ENCODE results near the gene MYL7.
"Not testable (repeated sequence)": the region's sequence is repeated elsewhere in the genome, so short reads cannot be mapped to it uniquely, and the experiment has no call there.

Gene MYL7

GRCh38 chr7:44133295-44133694 is 7.8 kb downstream of the MYL7 start:
- Histone ChIP-seq H3K9me3 (ENCODE audit: control insufficient read depth in 5 of 5, low read length in 5 of 5) (no peaks in the 10 kb centered on the region), H3K9ac (ENCODE audit: low read length in 5 of 5) (no peak overlapping the region), H3K36me3 (ENCODE audit: control insufficient read depth in 5 of 5, insufficient read depth in 5 of 5, low read length in 5 of 5) (no peaks in the 10 kb centered on the region), H3K27me3 (ENCODE audit: control insufficient read depth in 5 of 5, insufficient read depth in 4 of 5, low read length in 5 of 5) (no peaks in the 10 kb centered on the region), H3K4me1 (ENCODE audit: control insufficient read depth in 5 of 5, insufficient read depth in 5 of 5, low read length in 5 of 5) (peaks cover 0 to 9% (median 6%) of the 10 kb centered on the region in 5 donors), H3K4me3 (ENCODE audit: low read depth in 1 of 5, low read length in 5 of 5) (no peak overlapping the region), H3K27ac (ENCODE audit: low read depth, low read length) (no peak overlapping the region)

- H3K36me3 ChIP-seq (ENCODE audit: control insufficient read depth in 5 of 5, insufficient read depth in 5 of 5, low read length in 5 of 5), result no peaks in the 10 kb centered on the region
- H3K9me3 ChIP-seq (ENCODE audit: control insufficient read depth in 5 of 5, low read length in 5 of 5), result peaks cover 0 to 5% (median 0%) of the 10 kb centered on the region in 5 donors
- peaks cover 0 to 9% (median 6%) of the 10 kb centered on the region in 5 donors for H3K4me1 ChIP-seq (ENCODE audit: control insufficient read depth in 5 of 5, insufficient read depth in 5 of 5, low read length in 5 of 5)
- no peak overlapping the region for H3K4me3 ChIP-seq (ENCODE audit: low read depth in 1 of 5, low read length in 5 of 5)
- no peak overlapping the region for H3K27ac ChIP-seq (ENCODE audit: low read depth, low read length)
- no peaks in the 10 kb centered on the region for H3K27me3 ChIP-seq (ENCODE audit: control insufficient read depth in 5 of 5, insufficient read depth in 4 of 5, low read length in 5 of 5)
- H3K9ac ChIP-seq (ENCODE audit: low read length in 5 of 5), result no peak overlapping the region
These were observed 9.1 kb downstream of the MYL7 start for GRCh38 chr7:44132039-44132438.

GRCh38 chr7:44131173-44132029 is 9.7 kb downstream of the MYL7 start:
- Histone ChIP-seq H3K4me1 (ENCODE audit: control insufficient read depth in 5 of 5, insufficient read depth in 5 of 5, low read length in 5 of 5) (peaks cover 0 to 9% (median 6%) of the 10 kb centered on the region in 5 donors), H3K4me3 (ENCODE audit: low read depth in 1 of 5, low read length in 5 of 5) (no peak overlapping the region), H3K9ac (ENCODE audit: low read length in 5 of 5) (no peak overlapping the region), H3K36me3 (ENCODE audit: control insufficient read depth in 5 of 5, insufficient read depth in 5 of 5, low read length in 5 of 5) (no peaks in the 10 kb centered on the region), H3K27me3 (ENCODE audit: control insufficient read depth in 5 of 5, insufficient read depth in 4 of 5, low read length in 5 of 5) (no peaks in the 10 kb centered on the region), H3K27ac (ENCODE audit: low read depth, low read length) (no peak overlapping the region), H3K9me3 (ENCODE audit: control insufficient read depth in 5 of 5, low read length in 5 of 5) (peaks cover 0 to 5% (median 0%) of the 10 kb centered on the region in 5 donors)

GRCh38 chr7:44128721-44129582 is 12.2 kb downstream of the MYL7 start:
- H3K27me3 ChIP-seq (ENCODE audit: control insufficient read depth in 5 of 5, insufficient read depth in 4 of 5, low read length in 5 of 5), result no peaks in the 10 kb centered on the region
- no peak overlapping the region for H3K4me3 ChIP-seq (ENCODE audit: low read depth in 1 of 5, low read length in 5 of 5)
- no peak overlapping the region for H3K27ac ChIP-seq (ENCODE audit: low read depth, low read length)
- peaks cover 0 to 14% (median 10%) of the 10 kb centered on the region in 5 donors for H3K4me1 ChIP-seq (ENCODE audit: control insufficient read depth in 5 of 5, insufficient read depth in 5 of 5, low read length in 5 of 5)
- H3K9me3 ChIP-seq (ENCODE audit: control insufficient read depth in 5 of 5, low read length in 5 of 5), result peaks cover 0 to 5% (median 0%) of the 10 kb centered on the region in 5 donors
- no peak overlapping the region for H3K9ac ChIP-seq (ENCODE audit: low read length in 5 of 5)
- H3K36me3 ChIP-seq (ENCODE audit: control insufficient read depth in 5 of 5, insufficient read depth in 5 of 5, low read length in 5 of 5), result no peaks in the 10 kb centered on the region

- H3K27ac ChIP-seq (ENCODE audit: low read depth, low read length), result no peak overlapping the region
- no peaks in the 10 kb centered on the region for H3K36me3 ChIP-seq (ENCODE audit: control insufficient read depth in 5 of 5, insufficient read depth in 5 of 5, low read length in 5 of 5)
- peaks cover 0 to 27% (median 22%) of the 10 kb centered on the region in 5 donors for H3K4me1 ChIP-seq (ENCODE audit: control insufficient read depth in 5 of 5, insufficient read depth in 5 of 5, low read length in 5 of 5)
- no peak overlapping the region for H3K4me3 ChIP-seq (ENCODE audit: low read depth in 1 of 5, low read length in 5 of 5)
- no peaks in the 10 kb centered on the region for H3K27me3 ChIP-seq (ENCODE audit: control insufficient read depth in 5 of 5, insufficient read depth in 4 of 5, low read length in 5 of 5)
- H3K9me3 ChIP-seq (ENCODE audit: control insufficient read depth in 5 of 5, low read length in 5 of 5), result peaks cover 0 to 5% (median 0%) of the 10 kb centered on the region in 5 donors
- no peak overlapping the region for H3K9ac ChIP-seq (ENCODE audit: low read length in 5 of 5)
These were observed 14.0 kb downstream of the MYL7 start for GRCh38 chr7:44127161-44127560.

- H3K27ac ChIP-seq (ENCODE audit: low read depth, low read length); H3K9ac ChIP-seq (ENCODE audit: low read length in 5 of 5); H3K4me3 ChIP-seq (ENCODE audit: low read depth in 1 of 5, low read length in 5 of 5); H3K9me3 ChIP-seq (ENCODE audit: control insufficient read depth in 5 of 5, low read length in 5 of 5); H3K36me3 ChIP-seq (ENCODE audit: control insufficient read depth in 5 of 5, insufficient read depth in 5 of 5, low read length in 5 of 5); H3K27me3 ChIP-seq (ENCODE audit: control insufficient read depth in 5 of 5, insufficient read depth in 4 of 5, low read length in 5 of 5): not testable (repeated sequence)
- H3K4me1 ChIP-seq (ENCODE audit: control insufficient read depth in 5 of 5, insufficient read depth in 5 of 5, low read length in 5 of 5), result peaks cover 0 to 31% (median 22%) of the 10 kb centered on the region in 5 donors
These were observed 14.6 kb downstream of the MYL7 start for GRCh38 chr7:44126574-44126973.

- Histone ChIP-seq H3K9me3 (ENCODE audit: control insufficient read depth in 5 of 5, low read length in 5 of 5) (peaks cover 0 to 5% (median 0%) of the 10 kb centered on the region in 5 donors), H3K4me3 (ENCODE audit: low read depth in 1 of 5, low read length in 5 of 5) (no peak overlapping the region), H3K36me3 (ENCODE audit: control insufficient read depth in 5 of 5, insufficient read depth in 5 of 5, low read length in 5 of 5) (peaks cover 0 to 19% (median 13%) of the 10 kb centered on the region in 5 donors), H3K27ac (ENCODE audit: low read depth, low read length) (no peak overlapping the region), H3K4me1 (ENCODE audit: control insufficient read depth in 5 of 5, insufficient read depth in 5 of 5, low read length in 5 of 5) (peaks cover 0 to 37% (median 17%) of the 10 kb centered on the region in 5 donors), H3K27me3 (ENCODE audit: control insufficient read depth in 5 of 5, insufficient read depth in 4 of 5, low read length in 5 of 5) (no peaks in the 10 kb centered on the region), H3K9ac (ENCODE audit: low read length in 5 of 5) (no peak overlapping the region)
These were observed 16.3 kb downstream of the MYL7 start for GRCh38 chr7:44124822-44125202.

GRCh38 chr7:44123190-44124003 is 17.7 kb downstream of the MYL7 start, which contains the start of gene POLD2:
Gene POLD2 (minus strand): TSS chr7:44123548. CDS start chr7:44122053, 1,495 bp downstream.
- Histone ChIP-seq H3K27me3 (ENCODE audit: control insufficient read depth in 5 of 5, insufficient read depth in 4 of 5, low read length in 5 of 5) (no peaks in the 10 kb centered on the region), H3K9me3 (ENCODE audit: control insufficient read depth in 5 of 5, low read length in 5 of 5) (peaks cover 0 to 5% (median 0%) of the 10 kb centered on the region in 5 donors), H3K36me3 (ENCODE audit: control insufficient read depth in 5 of 5, insufficient read depth in 5 of 5, low read length in 5 of 5) (peaks cover 0 to 27% (median 22%) of the 10 kb centered on the region in 5 donors), H3K27ac (ENCODE audit: low read depth, low read length) (peak within 1 kb of the TSS; percentile 67), H3K9ac (ENCODE audit: low read length in 5 of 5) (peak within 1 kb of the TSS; percentile 22 to 84 (median 74)), H3K4me3 (ENCODE audit: low read depth in 1 of 5, low read length in 5 of 5) (peak within 1 kb of the TSS; percentile 77 to 92 (median 78)), H3K4me1 (ENCODE audit: control insufficient read depth in 5 of 5, insufficient read depth in 5 of 5, low read length in 5 of 5) (peaks cover 2 to 44% (median 17%) of the 10 kb centered on the region in 5 donors)

- H3K9ac ChIP-seq (ENCODE audit: low read length in 5 of 5), result peak overlapping the region; percentile 21 to 76 (median 66)
- peak overlapping the region; percentile 67 for H3K27ac ChIP-seq (ENCODE audit: low read depth, low read length)
These were observed 18.6 kb downstream of the MYL7 start for GRCh38 chr7:44122529-44122928.

More at GRCh38 chr7:44122529-44122928, 18.6 kb downstream of the MYL7 start:
- peak overlapping the region; percentile 20 to 92 (median 78) for H3K4me3 ChIP-seq (ENCODE audit: low read depth in 1 of 5, low read length in 5 of 5)
- H3K27me3 ChIP-seq (ENCODE audit: control insufficient read depth in 5 of 5, insufficient read depth in 4 of 5, low read length in 5 of 5), result no peaks in the 10 kb centered on the region
- H3K4me1 ChIP-seq (ENCODE audit: control insufficient read depth in 5 of 5, insufficient read depth in 5 of 5, low read length in 5 of 5), result peaks cover 2 to 44% (median 17%) of the 10 kb centered on the region in 5 donors
- peaks cover 0 to 34% (median 30%) of the 10 kb centered on the region in 5 donors for H3K36me3 ChIP-seq (ENCODE audit: control insufficient read depth in 5 of 5, insufficient read depth in 5 of 5, low read length in 5 of 5)
- peaks cover 0 to 2% (median 0%) of the 10 kb centered on the region in 5 donors for H3K9me3 ChIP-seq (ENCODE audit: control insufficient read depth in 5 of 5, low read length in 5 of 5)
